Stimulated activated CD4-positive, alpha-beta T cell treated with anti-CD3 and anti-CD28 coated beads, Interleukin-4, amount 100 ng/mL, for 24 hours (primary cell): ENCODE data around the gene KCNIP2.
A peak's percentile ranks its signal among the peaks of the same experiment; 100 is the strongest.

Experiments used
- DNase-seq: peaks from one replicate; pipeline ENCODE4 v3.0.0-alpha.2; 2020

The KCNIP2 gene

GRCh38 chr10:101851411-101852116 lies 8.0 kb upstream of the KCNIP2 start:
- DNase-seq = no peak

- no peak for DNase-seq
Measured at GRCh38 chr10:101850749-101851148, 7.1 kb upstream of the KCNIP2 start.

- DNase-seq = no peak
Measured at GRCh38 chr10:101848894-101849351, 5.3 kb upstream of the KCNIP2 start.

- no peak for DNase-seq
Measured at GRCh38 chr10:101848408-101848807, 4.8 kb upstream of the KCNIP2 start.

- no peak for DNase-seq
Measured at GRCh38 chr10:101845893-101846292, 2.3 kb upstream of the KCNIP2 start.

GRCh38 chr10:101841826-101842225 lies 1.8 kb downstream of the KCNIP2 start:
- DNase-seq = no peak

- peak; percentile 78 for DNase-seq
Measured at GRCh38 chr10:101840741-101841453, 2.7 kb downstream of the KCNIP2 start.

- no peak for DNase-seq
Measured at GRCh38 chr10:101840102-101840684, 3.4 kb downstream of the KCNIP2 start.

GRCh38 chr10:101839416-101840063 lies 4.1 kb downstream of the KCNIP2 start:
- peak; percentile 51 for DNase-seq

- DNase-seq = no peak
Measured at GRCh38 chr10:101839002-101839401, 4.6 kb downstream of the KCNIP2 start.

- no peak for DNase-seq
Measured at GRCh38 chr10:101838416-101838970, 5.1 kb downstream of the KCNIP2 start.

GRCh38 chr10:101837748-101838147 lies 5.9 kb downstream of the KCNIP2 start:
- no peak for DNase-seq

GRCh38 chr10:101835362-101835761 lies 8.2 kb downstream of the KCNIP2 start:
- no peak for DNase-seq

- DNase-seq = no peak
Measured at GRCh38 chr10:101834341-101834740, 9.3 kb downstream of the KCNIP2 start.

GRCh38 chr10:101833466-101833865 lies 10.1 kb downstream of the KCNIP2 start:
- no peak for DNase-seq

GRCh38 chr10:101832325-101832771 lies 11.3 kb downstream of the KCNIP2 start:
- DNase-seq = no peak

- DNase-seq = no peak
Measured at GRCh38 chr10:101831169-101831811, 12.3 kb downstream of the KCNIP2 start.

GRCh38 chr10:101830322-101831168 lies 13.1 kb downstream of the KCNIP2 start:
- peak; percentile 93 for DNase-seq

GRCh38 chr10:101829561-101830315 lies 13.9 kb downstream of the KCNIP2 start:
- peak; percentile 50 for DNase-seq

- no peak for DNase-seq
Measured at GRCh38 chr10:101828766-101829551, 14.6 kb downstream of the KCNIP2 start.
